CD4-positive, CD25-positive, alpha-beta regulatory T cell (primary cell): ENCODE data around the gene RCSD1. TPM values are rescaled to one million over a fixed set of nuclear protein-coding genes. Genes with fewer than 3 reads are reported as not detected.

Experiments
- ATAC-seq, 2 donors: fragments of 150-1000 bp; cut with Tn5 transposase; one replicate each; pipeline ENCODE4 v1.10.0; 2021; ENCODE audit warnings: low read depth in 2 of 2, moderate number of reproducible peaks in 2 of 2, moderate library complexity in 1 of 2
- DNase-seq, 3 donors: peaks; one replicate each; pipeline versions ENCODE4 v3.0.0 to v3.0.0-alpha.2; 2012 to 2022; ENCODE audit warnings: mixed read lengths in 1 of 3
- H3K27ac ChIP-seq: one replicate; pipeline ENCODE4 v1.7.0; 2013; ENCODE audit warnings: mild to moderate bottlenecking, low read length; ENCODE audit not compliant: insufficient read depth, poor library complexity, severe bottlenecking
- H3K27me3 ChIP-seq: one replicate; pipeline ENCODE4 v1.7.0; 2013; ENCODE audit warnings: low read length; ENCODE audit not compliant: control insufficient read depth, insufficient read depth
- H3K36me3 ChIP-seq: one replicate; pipeline ENCODE4 v1.7.0; 2013; ENCODE audit warnings: mild to moderate bottlenecking, low read length, moderate library complexity; ENCODE audit not compliant: control insufficient read depth, insufficient read depth
- H3K4me1 ChIP-seq: 2 replicates; pipeline ENCODE4 v1.7.0; 2013; ENCODE audit warnings: mild to moderate bottlenecking, low read length; ENCODE audit not compliant: insufficient read depth, control insufficient read depth, poor library complexity, severe bottlenecking
- H3K4me3 ChIP-seq: one replicate; pipeline ENCODE4 v1.7.0; 2013; ENCODE audit warnings: low read depth, mild to moderate bottlenecking, low read length, moderate library complexity
- H3K9me3 ChIP-seq, 2 experiments: 1 replicate in 1 of 2; 2 replicates in 1 of 2; pipeline ENCODE4 v1.7.0; 2013; ENCODE audit warnings: low read length in 2 of 2, mild to moderate bottlenecking in 1 of 2, moderate library complexity in 1 of 2; ENCODE audit not compliant: control insufficient read depth in 2 of 2
- H3K27ac Mint-ChIP-seq, 3 donors: one replicate each; pipeline ENCODE4 v1.8.0; 2020 to 2022; ENCODE audit warnings: mild to moderate bottlenecking in 3 of 3, mixed read lengths in 3 of 3, moderate library complexity in 2 of 3
- H3K27me3 Mint-ChIP-seq: one replicate; pipeline ENCODE4 v1.8.0; 2022; ENCODE audit warnings: mild to moderate bottlenecking, mixed read lengths
- H3K36me3 Mint-ChIP-seq: one replicate; pipeline ENCODE4 v1.8.0; 2020; ENCODE audit warnings: mixed read lengths
- H3K4me1 Mint-ChIP-seq, 4 donors: one replicate each; pipeline ENCODE4 v1.8.0; 2020 to 2022; ENCODE audit warnings: mixed read lengths in 4 of 4, mild to moderate bottlenecking in 1 of 4
- H3K4me3 Mint-ChIP-seq, 4 donors: one replicate each; pipeline ENCODE4 v1.8.0; 2020 to 2022; ENCODE audit warnings: mild to moderate bottlenecking in 4 of 4, mixed read lengths in 4 of 4, moderate library complexity in 3 of 4
- H3K9me3 Mint-ChIP-seq, 7 donors: one replicate each; pipeline ENCODE4 v1.8.0; 2020 to 2022; ENCODE audit warnings: mixed read lengths in 7 of 7, mild to moderate bottlenecking in 3 of 7, moderate library complexity in 2 of 7
- polyA plus RNA-seq, 4 donors: library from polyadenylated mRNA; unstranded; fragments of 300-500 nt; fragmentation: Illumina TruSeq; gene quantifications; one replicate each; pipeline ENCODE4 v1.2.3, GENCODE V29; 2021
- total RNA-seq: library from RNA; stranded (reverse); gene quantifications from one replicate; pipeline ENCODE4 v1.2.3, GENCODE V29; 2022

RCSD1 gene
- total and polyA plus RNA-seq, 5 donors from 2014 or later = 174 to 251 (median 226) TPM

- no peaks in the 10 kb centered on the region for H3K27me3 Mint-ChIP-seq
- H3K27ac Mint-ChIP-seq = peak overlapping the region; percentile 29 to 89 (median 83)
- no peak overlapping the region for H3K4me3 ChIP-seq
- H3K27ac ChIP-seq = peak overlapping the region; percentile 15
- H3K9me3 Mint-ChIP-seq = no peaks in the 10 kb centered on the region
- no peaks in the 10 kb centered on the region for H3K27me3 ChIP-seq
- no peaks in the 10 kb centered on the region for H3K9me3 ChIP-seq
- DNase-seq (no peak), ATAC-seq (no peak)
- H3K36me3 Mint-ChIP-seq = peaks cover 28% of the 10 kb centered on the region
- peaks cover 73% of the 10 kb centered on the region for H3K4me1 ChIP-seq
- H3K36me3 ChIP-seq = peaks cover 65% of the 10 kb centered on the region
- H3K4me1 Mint-ChIP-seq = peaks cover 52 to 96% (median 74%) of the 10 kb centered on the region in 4 donors
- peak overlapping the region in 2 of 4 donors; percentile 39 to 52 for H3K4me3 Mint-ChIP-seq
Measured at GRCh38 chr1:167663002-167663772, 33.2 kb downstream of the RCSD1 start.

DNA sequence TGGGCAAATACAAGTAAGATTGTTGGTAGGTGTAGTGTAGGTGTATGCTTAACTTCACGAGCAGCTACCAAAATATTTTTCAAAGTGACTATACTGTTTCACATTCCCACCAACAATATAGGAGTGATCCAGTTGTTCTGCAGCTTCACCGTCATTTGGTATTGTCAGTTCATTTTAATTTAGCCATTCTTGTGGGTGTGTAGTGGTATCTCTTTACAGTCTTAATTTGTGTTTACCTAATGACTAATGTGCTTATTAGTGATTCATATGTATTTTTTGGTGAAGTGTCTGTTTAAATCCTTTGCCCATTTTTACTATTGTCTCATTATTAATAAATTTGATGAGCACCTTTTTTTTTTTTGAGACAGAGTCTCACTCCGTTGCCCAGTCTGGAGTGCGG, 35.4 kb downstream of the RCSD1 start:
- H3K36me3 Mint-ChIP-seq = peaks cover 25% of the 10 kb centered on the region
- peak overlapping the region in 1 of 4 donors; percentile 56 for H3K4me3 Mint-ChIP-seq
- peaks cover 74% of the 10 kb centered on the region for H3K36me3 ChIP-seq
- H3K27ac Mint-ChIP-seq = no peak overlapping the region
- DNase-seq (no peak), ATAC-seq (no peak)
- no peak overlapping the region for H3K27ac ChIP-seq
- peaks cover 44 to 96% (median 68%) of the 10 kb centered on the region in 4 donors for H3K4me1 Mint-ChIP-seq
- H3K27me3 Mint-ChIP-seq = no peaks in the 10 kb centered on the region
- no peaks in the 10 kb centered on the region for H3K9me3 ChIP-seq
- no peak overlapping the region for H3K4me3 ChIP-seq
- no peaks in the 10 kb centered on the region for H3K27me3 ChIP-seq
- H3K4me1 ChIP-seq = peaks cover 68% of the 10 kb centered on the region
- H3K9me3 Mint-ChIP-seq = no peaks in the 10 kb centered on the region

DNA sequence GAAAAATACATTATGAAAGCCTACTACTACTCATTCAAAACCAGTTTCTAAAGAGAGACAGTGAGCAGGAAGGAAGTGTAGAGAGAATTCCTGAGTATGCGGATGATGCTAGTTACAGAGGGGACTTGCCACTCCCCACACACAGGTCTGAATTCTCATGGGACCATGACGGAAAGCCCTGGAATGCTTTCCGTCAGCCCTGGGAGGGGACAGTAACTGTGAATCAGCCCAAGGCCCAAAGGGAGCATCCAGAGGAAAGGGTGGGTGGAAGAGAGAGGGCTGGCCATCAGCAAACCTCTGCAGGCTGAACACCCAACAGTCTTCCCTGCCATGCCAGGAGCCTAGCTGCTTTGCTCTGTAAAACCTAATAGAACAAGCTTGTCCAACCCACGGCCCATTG, 36.4 kb downstream of the RCSD1 start:
- H3K4me1 ChIP-seq = peaks cover 72% of the 10 kb centered on the region
- peaks cover 44 to 96% (median 69%) of the 10 kb centered on the region in 4 donors for H3K4me1 Mint-ChIP-seq
- H3K4me3 ChIP-seq = no peak overlapping the region
- H3K27ac ChIP-seq = peak overlapping the region; percentile 28
- H3K4me3 Mint-ChIP-seq = no peak overlapping the region
- H3K36me3 ChIP-seq = peaks cover 78% of the 10 kb centered on the region
- peak overlapping the region; percentile 31 to 90 (median 67) for H3K27ac Mint-ChIP-seq
- ATAC-seq (no peak), DNase-seq (no peak)
- no peaks in the 10 kb centered on the region for H3K27me3 Mint-ChIP-seq
- no peaks in the 10 kb centered on the region for H3K27me3 ChIP-seq
- no peaks in the 10 kb centered on the region for H3K9me3 Mint-ChIP-seq
- H3K36me3 Mint-ChIP-seq = peaks cover 33% of the 10 kb centered on the region
- no peaks in the 10 kb centered on the region for H3K9me3 ChIP-seq

GRCh38 chr1:167667536-167667935, 37.5 kb downstream of the RCSD1 start:
- peaks cover 48 to 96% (median 71%) of the 10 kb centered on the region in 4 donors for H3K4me1 Mint-ChIP-seq
- peaks cover 40% of the 10 kb centered on the region for H3K36me3 Mint-ChIP-seq

GRCh38 chr1:167668108-167668507, 38.1 kb downstream of the RCSD1 start:
- H3K27me3 Mint-ChIP-seq = no peaks in the 10 kb centered on the region
- Histone ChIP-seq H3K27ac (peak overlapping the region; percentile 56), H3K4me3 (no peak overlapping the region), H3K4me1 (peaks cover 56% of the 10 kb centered on the region), H3K9me3 (no peaks in the 10 kb centered on the region), H3K36me3 (peaks cover 79% of the 10 kb centered on the region), H3K27me3 (no peaks in the 10 kb centered on the region)
- DNase-seq = no peak
- peak overlapping the region; percentile 39 to 74 (median 66) for H3K27ac Mint-ChIP-seq
- H3K9me3 Mint-ChIP-seq = no peaks in the 10 kb centered on the region
- H3K4me3 Mint-ChIP-seq = peak overlapping the region in 1 of 4 donors; percentile 42
- H3K36me3 Mint-ChIP-seq = peaks cover 42% of the 10 kb centered on the region
- ATAC-seq = peak in 1 of 2 donors; percentile 47
- peaks cover 51 to 96% (median 73%) of the 10 kb centered on the region in 4 donors for H3K4me1 Mint-ChIP-seq

More at GRCh38 chr1:167667536-167667935, 37.5 kb downstream of the RCSD1 start:
- H3K36me3 ChIP-seq = peaks cover 79% of the 10 kb centered on the region
- Mint-ChIP-seq H3K4me3 (peak overlapping the region in 1 of 4 donors; percentile 15), H3K27me3 (no peaks in the 10 kb centered on the region), H3K9me3 (no peaks in the 10 kb centered on the region), H3K27ac (peak overlapping the region in 2 of 3 donors; percentile 66 to 89)
- H3K9me3 ChIP-seq = no peaks in the 10 kb centered on the region
- DNase-seq = no peak
- ATAC-seq = no peak
- H3K4me3 ChIP-seq = no peak overlapping the region
- H3K4me1 ChIP-seq = peaks cover 62% of the 10 kb centered on the region
- H3K27me3 ChIP-seq = no peaks in the 10 kb centered on the region
- H3K27ac ChIP-seq = peak overlapping the region; percentile 16

DNA sequence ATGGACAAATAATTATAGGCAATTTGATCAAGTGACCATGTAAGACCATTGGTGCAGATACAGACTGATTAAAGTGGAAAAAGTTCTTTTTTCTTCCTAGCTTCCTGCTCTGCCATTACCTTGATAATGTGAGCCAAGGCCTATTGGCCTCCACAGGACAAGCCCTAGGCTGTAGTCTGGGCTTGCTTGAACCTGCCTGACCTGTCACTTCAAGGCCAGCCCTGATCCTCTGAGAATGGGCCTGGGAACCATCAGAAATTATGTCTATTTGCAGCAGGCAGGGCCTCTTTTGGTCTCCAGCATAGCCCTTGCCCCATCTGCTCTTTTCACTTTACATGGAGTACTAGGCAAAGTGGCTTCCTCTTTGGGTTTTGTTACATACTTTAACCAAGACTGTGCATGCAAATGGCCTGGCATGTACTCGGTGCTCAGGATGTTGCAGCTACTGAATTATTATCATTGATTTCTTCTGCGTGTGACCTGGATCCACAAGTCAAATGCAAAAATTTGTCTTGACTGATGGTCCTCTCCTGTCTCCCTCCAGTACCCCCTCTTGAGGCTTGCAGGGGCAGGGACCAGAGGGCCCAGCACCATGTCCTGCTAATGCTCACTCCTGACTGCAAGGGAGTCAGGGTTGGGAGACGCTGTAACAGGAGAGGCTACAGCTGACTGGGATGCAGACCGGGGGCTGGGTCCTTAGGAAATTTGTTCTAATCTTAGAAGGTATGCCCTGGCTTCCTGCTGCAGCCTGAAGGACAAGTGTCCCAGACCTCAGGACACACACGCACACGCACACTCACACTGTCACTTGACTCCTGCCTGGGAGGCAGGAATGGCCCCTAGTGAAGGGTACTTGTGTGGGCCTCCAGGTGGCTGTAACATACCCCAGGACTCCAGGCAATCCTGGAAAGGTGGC, 39.4 kb downstream of the RCSD1 start:
- H3K27me3 ChIP-seq = no peaks in the 10 kb centered on the region
- H3K27me3 Mint-ChIP-seq = no peaks in the 10 kb centered on the region
- peaks cover 45% of the 10 kb centered on the region for H3K4me1 ChIP-seq
- H3K9me3 ChIP-seq = no peaks in the 10 kb centered on the region
- ATAC-seq (no peak), DNase-seq (no peak)
- H3K4me1 Mint-ChIP-seq = peaks cover 52 to 96% (median 78%) of the 10 kb centered on the region in 4 donors
- peaks cover 48% of the 10 kb centered on the region for H3K36me3 Mint-ChIP-seq
- peaks cover 81% of the 10 kb centered on the region for H3K36me3 ChIP-seq
- peak overlapping the region in 2 of 4 donors; percentile 6 to 42 for H3K4me3 Mint-ChIP-seq
- no peak overlapping the region for H3K27ac ChIP-seq
- H3K4me3 ChIP-seq = no peak overlapping the region
- H3K27ac Mint-ChIP-seq = peak overlapping the region; percentile 34 to 74 (median 66)
- H3K9me3 Mint-ChIP-seq = no peaks in the 10 kb centered on the region

GRCh38 chr1:167670563-167670962, 40.5 kb downstream of the RCSD1 start:
- ATAC-seq (no peak), DNase-seq (no peak)
- Mint-ChIP-seq H3K4me3 (peak overlapping the region in 2 of 4 donors; percentile 7 to 59), H3K27ac (peak overlapping the region; percentile 34 to 94 (median 62)), H3K36me3 (peaks cover 46% of the 10 kb centered on the region), H3K4me1 (peaks cover 48 to 90% (median 78%) of the 10 kb centered on the region in 4 donors), H3K27me3 (no peaks in the 10 kb centered on the region), H3K9me3 (no peaks in the 10 kb centered on the region)
- Histone ChIP-seq H3K9me3 (no peaks in the 10 kb centered on the region), H3K27ac (peak overlapping the region; percentile 24), H3K4me3 (no peak overlapping the region), H3K4me1 (peaks cover 46% of the 10 kb centered on the region), H3K36me3 (peaks cover 76% of the 10 kb centered on the region), H3K27me3 (no peaks in the 10 kb centered on the region)
